Choroid plexus epithelial cell (primary cell): ENCODE data around the gene PDZK1IP1.

ENCODE experiments used
- DNase-seq: peaks from one replicate; pipeline ENCODE4 v3.0.0-alpha.2; 2010; ENCODE audit warnings: low read depth
- H3K4me3 ChIP-seq: 2 replicates; pipeline ENCODE4 v1.5.1; 2011; ENCODE audit warnings: low read depth, mild to moderate bottlenecking, control low read depth, low read length, moderate library complexity
- CTCF ChIP-seq: conservative IDR thresholded peaks from 2 replicates; pipeline ENCODE4 v1.5.1; 2011; ENCODE audit warnings: low read depth, mild to moderate bottlenecking, control low read depth, inconsistent platforms, low read length, moderate library complexity

Gene PDZK1IP1

DNA sequence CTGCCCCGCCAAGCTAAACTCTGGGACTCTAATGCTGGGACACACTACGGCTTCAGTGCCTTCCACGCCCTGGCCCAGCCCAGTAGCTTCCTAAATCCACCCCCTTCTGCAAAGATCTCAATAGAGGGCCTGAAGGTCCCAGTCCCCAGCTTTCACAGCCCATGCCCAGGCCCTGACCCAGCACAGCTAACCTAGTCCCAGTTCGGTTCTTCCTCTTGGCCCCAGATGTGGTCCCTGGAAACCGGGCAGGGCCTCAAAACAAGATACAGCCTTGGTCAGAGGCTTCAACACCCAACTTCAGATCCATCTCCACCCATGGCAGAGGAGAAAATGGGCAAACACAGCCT, 646 bp upstream of the PDZK1IP1 start:
- TF ChIP-seq CTCF, result no peak
- H3K4me3 ChIP-seq, result no peak overlapping the region
- no peak for DNase-seq

GRCh38 chr1:47188791-47189785, 748 bp downstream of the PDZK1IP1 start:
- no peak for DNase-seq
- TF ChIP-seq CTCF, result no peak

DNA sequence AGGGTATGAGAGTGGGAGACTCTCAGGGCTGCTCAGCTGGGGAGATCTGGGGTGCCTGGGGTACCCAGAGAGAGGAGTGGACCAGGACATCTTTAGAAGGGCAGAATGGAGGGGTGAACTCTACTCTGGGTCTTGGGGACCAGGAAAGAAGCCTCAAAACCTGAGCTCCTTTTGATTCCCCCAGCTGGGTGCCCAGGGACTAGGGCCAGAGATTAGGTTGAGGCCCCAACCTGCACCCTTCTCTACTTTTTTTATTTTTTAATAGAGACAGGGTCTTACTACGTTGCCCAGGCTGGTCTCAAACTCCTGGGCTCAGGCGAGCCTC, 1.9 kb downstream of the PDZK1IP1 start:
- TF ChIP-seq CTCF, result no peak
- DNase-seq, result no peak
- no peak overlapping the region for H3K4me3 ChIP-seq

More at GRCh38 chr1:47188791-47189785, 748 bp downstream of the PDZK1IP1 start:
- no peak overlapping the region for H3K4me3 ChIP-seq

- no peak for TF ChIP-seq CTCF
- H3K4me3 ChIP-seq, result no peak overlapping the region
- no peak for DNase-seq
These were observed 2.5 kb downstream of the PDZK1IP1 start for GRCh38 chr1:47187231-47187925.

- DNase-seq, result no peak
- TF ChIP-seq CTCF, result no peak
These were observed 3.3 kb downstream of the PDZK1IP1 start for GRCh38 chr1:47186267-47187185.

GRCh38 chr1:47184822-47185677, 4.8 kb downstream of the PDZK1IP1 start:
- DNase-seq, result no peak
- no peak overlapping the region for H3K4me3 ChIP-seq
- no peak for TF ChIP-seq CTCF

More at GRCh38 chr1:47186267-47187185, 3.3 kb downstream of the PDZK1IP1 start:
- no peak overlapping the region for H3K4me3 ChIP-seq
